HepG2 (cell line): Measurements from ENCODE around the gene ROMO1. TPM values are rescaled to one million over a fixed set of nuclear protein-coding genes. Genes with fewer than 3 reads are reported as not detected.

Experiments
- ATF4 ChIP-seq, 2 experiments: fragments of 450-650 bp in 1 of 2; sonication (generic) in 1 of 2; formaldehyde crosslinking; IDR thresholded peaks; 2 replicates each; pipeline versions ENCODE4 v1.5.0 to v1.8.0; 2020 to 2022; ENCODE audit warnings: mild to moderate bottlenecking in 1 of 2, missing genetic modification reagents in 1 of 2
- MEIS1 ChIP-seq: sonication (generic); formaldehyde crosslinking; IDR thresholded peaks from 2 replicates; pipeline ENCODE4 v1.9.0; 2021; ENCODE audit warnings: mild to moderate bottlenecking, missing genetic modification reagents, moderate library complexity, borderline replicate concordance
- REST ChIP-seq, 2 experiments: IDR thresholded peaks; 2 replicates each; pipeline ENCODE4 v1.6.1; 2011 to 2012; ENCODE audit warnings: low read length in 2 of 2, borderline replicate concordance in 1 of 2, low read depth in 1 of 2, mild to moderate bottlenecking in 1 of 2, moderate library complexity in 1 of 2
- SKIL ChIP-seq: sonication (generic); formaldehyde crosslinking; IDR thresholded peaks from 2 replicates; pipeline ENCODE4 v1.8.0; 2022; ENCODE audit warnings: missing genetic modification reagents, mild to moderate bottlenecking, moderate library complexity, borderline replicate concordance
- ZNF530 ChIP-seq: sonication (generic); formaldehyde crosslinking; IDR thresholded peaks from 2 replicates; pipeline ENCODE4 v1.5.0; 2020; ENCODE audit warnings: low read depth, mild to moderate bottlenecking, missing genetic modification reagents
- ZNF761 ChIP-seq: sonication (generic); formaldehyde crosslinking; conservative IDR thresholded peaks from 2 replicates; pipeline ENCODE4 v1.4.0; 2020; ENCODE audit warnings: mild to moderate bottlenecking, missing genetic modification reagents
- ZNF891 ChIP-seq: sonication (generic); formaldehyde crosslinking; IDR thresholded peaks from 2 replicates; pipeline ENCODE4 v1.5.0; 2020; ENCODE audit warnings: mild to moderate bottlenecking, missing genetic modification reagents
- ZZZ3 ChIP-seq: sonication (generic); formaldehyde crosslinking; IDR thresholded peaks from 2 replicates; pipeline ENCODE4 v1.4.0; 2020; ENCODE audit warnings: missing genetic modification reagents, mild to moderate bottlenecking, borderline replicate concordance
- polyA plus RNA-seq, 8 experiments: library from polyadenylated mRNA; depleted of rRNA in 3 of 8; stranded (reverse) in 7 of 8; unstranded in 1 of 8; fragments of >200 nt; fragmentation: Illumina TruSeq in 4 of 8; extraction: Trizol in 4 of 8; gene quantifications; 2 replicates each; pipeline versions ENCODE4 v1.2.1 to v1.2.3, GENCODE V29; 2011 to 2016; ENCODE audit warnings: low read depth in 4 of 8, missing spikeins in 1 of 8, mixed read lengths in 1 of 8; ENCODE audit not compliant: insufficient read depth in 1 of 8
- total RNA-seq, 5 experiments: library from RNA; depleted of rRNA; stranded (reverse); fragments of >200 nt; fragmentation: Illumina TruSeq; extraction: Trizol; gene quantifications; 2 replicates each; pipeline ENCODE4 v1.2.3, GENCODE V29; 2016; ENCODE audit warnings: low read depth in 1 of 5
- TF ChIP-seq, protein P1 (sequence below): sonication (generic); formaldehyde crosslinking; IDR thresholded peaks from 2 replicates; pipeline ENCODE4 v1.4.0; 2020; ENCODE audit warnings: missing genetic modification reagents
- TF ChIP-seq, protein P2 (sequence below): sonication (generic); formaldehyde crosslinking; IDR thresholded peaks from 2 replicates; pipeline ENCODE4 v1.4.0; 2020; ENCODE audit warnings: low read depth, mild to moderate bottlenecking, missing genetic modification reagents
- TF ChIP-seq, protein P3 (sequence below): sonication (generic); formaldehyde crosslinking; conservative IDR thresholded peaks from 2 replicates; pipeline ENCODE4 v1.8.1; 2023; ENCODE audit warnings: missing genetic modification reagents

The ROMO1 gene
- total and polyA plus RNA-seq, 2 of the 13 experiments (the other 11 are each of a cell fraction or from before 2014, with no cell fraction given): 636 to 755 TPM

- TF ChIP-seq ZZZ3: peak; percentile 84; the same call in 1 of the 2 replicates
- peak in 1 of 2 experiments; percentile 70; a peak in 1 of 4 replicates for TF ChIP-seq REST (IDR thresholded peaks at IDR 0.05; ENCODE audit: borderline replicate concordance in 1 of 2, low read depth in 1 of 2, low read length in 2 of 2)
- TF ChIP-seq ZNF761 (CRISPR knock-in tag): peak; percentile 95
- TF ChIP-seq ATF4 (CRISPR knock-in tag; IDR thresholded peaks at IDR 0.05): peak in 1 of 2 experiments; percentile 86; a peak in 2 of 4 replicates
- TF ChIP-seq ZNF891 (CRISPR knock-in tag): peak; percentile 96
- peak; percentile 63; the same call in 1 of the 2 replicates for TF ChIP-seq SKIL (CRISPR knock-in tag)
- TF ChIP-seq, protein P1, sequence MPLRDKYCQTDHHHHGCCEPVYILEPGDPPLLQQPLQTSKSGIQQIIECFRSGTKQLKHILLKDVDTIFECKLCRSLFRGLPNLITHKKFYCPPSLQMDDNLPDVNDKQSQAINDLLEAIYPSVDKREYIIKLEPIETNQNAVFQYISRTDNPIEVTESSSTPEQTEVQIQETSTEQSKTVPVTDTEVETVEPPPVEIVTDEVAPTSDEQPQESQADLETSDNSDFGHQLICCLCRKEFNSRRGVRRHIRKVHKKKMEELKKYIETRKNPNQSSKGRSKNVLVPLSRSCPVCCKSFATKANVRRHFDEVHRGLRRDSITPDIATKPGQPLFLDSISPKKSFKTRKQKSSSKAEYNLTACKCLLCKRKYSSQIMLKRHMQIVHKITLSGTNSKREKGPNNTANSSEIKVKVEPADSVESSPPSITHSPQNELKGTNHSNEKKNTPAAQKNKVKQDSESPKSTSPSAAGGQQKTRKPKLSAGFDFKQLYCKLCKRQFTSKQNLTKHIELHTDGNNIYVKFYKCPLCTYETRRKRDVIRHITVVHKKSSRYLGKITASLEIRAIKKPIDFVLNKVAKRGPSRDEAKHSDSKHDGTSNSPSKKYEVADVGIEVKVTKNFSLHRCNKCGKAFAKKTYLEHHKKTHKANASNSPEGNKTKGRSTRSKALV (CRISPR knock-in tag): peak; percentile 86
- TF ChIP-seq ZNF530 (CRISPR knock-in tag): no peak
- TF ChIP-seq, protein P2, sequence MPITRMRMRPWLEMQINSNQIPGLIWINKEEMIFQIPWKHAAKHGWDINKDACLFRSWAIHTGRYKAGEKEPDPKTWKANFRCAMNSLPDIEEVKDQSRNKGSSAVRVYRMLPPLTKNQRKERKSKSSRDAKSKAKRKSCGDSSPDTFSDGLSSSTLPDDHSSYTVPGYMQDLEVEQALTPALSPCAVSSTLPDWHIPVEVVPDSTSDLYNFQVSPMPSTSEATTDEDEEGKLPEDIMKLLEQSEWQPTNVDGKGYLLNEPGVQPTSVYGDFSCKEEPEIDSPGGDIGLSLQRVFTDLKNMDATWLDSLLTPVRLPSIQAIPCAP (CRISPR knock-in tag): no peak
- TF ChIP-seq MEIS1 (CRISPR knock-in tag): peak; percentile 92; the same call in 1 of the 2 replicates
- TF ChIP-seq, protein P3, sequence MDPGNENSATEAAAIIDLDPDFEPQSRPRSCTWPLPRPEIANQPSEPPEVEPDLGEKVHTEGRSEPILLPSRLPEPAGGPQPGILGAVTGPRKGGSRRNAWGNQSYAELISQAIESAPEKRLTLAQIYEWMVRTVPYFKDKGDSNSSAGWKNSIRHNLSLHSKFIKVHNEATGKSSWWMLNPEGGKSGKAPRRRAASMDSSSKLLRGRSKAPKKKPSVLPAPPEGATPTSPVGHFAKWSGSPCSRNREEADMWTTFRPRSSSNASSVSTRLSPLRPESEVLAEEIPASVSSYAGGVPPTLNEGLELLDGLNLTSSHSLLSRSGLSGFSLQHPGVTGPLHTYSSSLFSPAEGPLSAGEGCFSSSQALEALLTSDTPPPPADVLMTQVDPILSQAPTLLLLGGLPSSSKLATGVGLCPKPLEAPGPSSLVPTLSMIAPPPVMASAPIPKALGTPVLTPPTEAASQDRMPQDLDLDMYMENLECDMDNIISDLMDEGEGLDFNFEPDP: peak; percentile 99; the same call in 1 of the 2 replicates
These were observed at the start of gene ROMO1, which contains the start of gene NFS1 (continued) for GRCh38 chr20:35699127-35699956.
